SK-N-SH (cell line): ENCODE measurements around the gene ACSF3. TPM values are rescaled to one million over a fixed set of nuclear protein-coding genes. Genes with fewer than 3 reads are reported as not detected.
A peak's percentile ranks its signal among the peaks of the same experiment; 100 is the strongest.

ENCODE experiments used
- CTCF ChIA-PET: fragments of 300-600, 350-600 bp; formaldehyde crosslinking; extraction: SDS; loops from one replicate; lab custom pipeline; 2021; lab: Yijun Ruan, JAX
- POLR2A ChIA-PET: fragments of 350-600 bp; sonication (Branson Sonifier 250); formaldehyde crosslinking; extraction: SDS; loops from one replicate; lab custom pipeline; 2020; ENCODE audit warnings: antibody characterized with exemption, inconsistent platforms; lab: Yijun Ruan, JAX
- DNase-seq: peaks from one replicate; pipeline ENCODE4 v3.0.0; 2012
- H2AFZ ChIP-seq: fragments of 200-600 bp; sonication (generic); 2 replicates; pipeline ENCODE4 v1.8.1; 2016; ENCODE audit warnings: antibody characterized with exemption, mild to moderate bottlenecking, low read depth
- H3F3A ChIP-seq: fragments of 200-600 bp; sonication (generic); replicated peaks from 2 replicates; pipeline ENCODE3; 2016; ENCODE audit warnings: antibody characterized with exemption, mild to moderate bottlenecking; ENCODE audit not compliant: insufficient read depth
- H3K27ac ChIP-seq, 2 experiments: fragments of 200-500 bp in 1 of 2; fragments of 200-600 bp in 1 of 2; sonication (Bioruptor generic) in 1 of 2; sonication (generic), shearing (Covaris generic) in 1 of 2; 2 replicates each; pipeline versions ENCODE4 v1.5.1 to v1.6.1; 2014 to 2016; ENCODE audit warnings: low read depth in 2 of 2, inconsistent platforms in 1 of 2, low read length in 1 of 2, mild to moderate bottlenecking in 1 of 2, mixed read lengths in 1 of 2
- H3K27me3 ChIP-seq: fragments of 200-600 bp; sonication (generic), shearing (Covaris generic); 2 replicates; pipeline ENCODE4 v1.6.1; 2016; ENCODE audit warnings: mixed run types; ENCODE audit not compliant: insufficient read depth
- H3K36me3 ChIP-seq, 2 experiments: fragments of 200-500 bp in 1 of 2; fragments of 200-600 bp in 1 of 2; sonication (Bioruptor generic) in 1 of 2; sonication (generic) in 1 of 2; replicated peaks in 1 of 2; 2 replicates each; pipeline versions ENCODE3 to v1.5.1; 2014 to 2016; ENCODE audit warnings: low read length in 1 of 2, mild to moderate bottlenecking in 1 of 2; ENCODE audit not compliant: insufficient read depth in 2 of 2, control insufficient read depth in 1 of 2
- H3K4me1 ChIP-seq, 2 experiments: fragments of 200-500 bp in 1 of 2; fragments of 200-600 bp in 1 of 2; sonication (Bioruptor generic) in 1 of 2; sonication (generic), shearing (Covaris generic) in 1 of 2; 2 replicates each; pipeline versions ENCODE4 v1.5.1 to v1.6.1; 2014 to 2016; ENCODE audit warnings: low read depth in 1 of 2, low read length in 1 of 2, mixed run types in 1 of 2; ENCODE audit not compliant: insufficient read depth in 2 of 2, control insufficient read depth in 1 of 2
- H3K4me2 ChIP-seq: fragments of 200-600 bp; sonication (generic), shearing (Covaris generic); 2 replicates; pipeline ENCODE4 v1.6.1; 2017; ENCODE audit warnings: mixed run types
- H3K4me3 ChIP-seq, 2 experiments: fragments of 200-500 bp in 1 of 2; fragments of 200-600 bp in 1 of 2; sonication (Bioruptor generic) in 1 of 2; sonication (generic), shearing (Covaris generic) in 1 of 2; 2 replicates each; pipeline versions ENCODE4 v1.5.1 to v1.8.1; 2014 to 2016; ENCODE audit warnings: low read depth in 2 of 2, inconsistent platforms in 1 of 2, low read length in 1 of 2, mild to moderate bottlenecking in 1 of 2, mixed read lengths in 1 of 2, moderate library complexity in 1 of 2
- H3K79me2 ChIP-seq: fragments of 200-600 bp; sonication (generic); 2 replicates; pipeline ENCODE4 v1.8.1; 2017; ENCODE audit warnings: mild to moderate bottlenecking; ENCODE audit not compliant: insufficient read depth
- H3K9ac ChIP-seq: fragments of 200-600 bp; sonication (generic); 2 replicates; pipeline ENCODE4 v1.6.1; 2017; ENCODE audit warnings: mixed run types
- H3K9me2 ChIP-seq: fragments of 200-600 bp; sonication (generic); 2 replicates; pipeline ENCODE4 v1.6.1; 2017; ENCODE audit warnings: mixed run types
- H3K9me3 ChIP-seq: fragments of 200-600 bp; sonication (generic); 2 replicates; pipeline ENCODE4 v1.6.1; 2017; ENCODE audit warnings: mixed run types, mild to moderate bottlenecking, moderate library complexity
- H4K20me1 ChIP-seq: fragments of 200-600 bp; sonication (generic); 2 replicates; pipeline ENCODE4 v1.6.1; 2017; ENCODE audit warnings: mild to moderate bottlenecking, mixed run types; ENCODE audit not compliant: insufficient read depth
- EZH2phosphoT487 ChIP-seq: fragments of 200-600 bp; sonication (generic); IDR thresholded peaks from 2 replicates; pipeline ENCODE4 v1.6.1; 2017; ENCODE audit warnings: low read depth, mixed run types, mild to moderate bottlenecking, antibody characterized with exemption, moderate library complexity, borderline replicate concordance
- FOXM1 ChIP-seq: IDR thresholded peaks from 2 replicates; pipeline ENCODE4 v1.4.0; 2012; ENCODE audit warnings: low read depth, mild to moderate bottlenecking
- GABPA ChIP-seq: IDR thresholded peaks from 2 replicates; pipeline ENCODE4 v1.4.0; 2012; ENCODE audit warnings: low read depth, mild to moderate bottlenecking
- MXI1 ChIP-seq: IDR thresholded peaks from 2 replicates; pipeline ENCODE4 v1.6.1; 2012; ENCODE audit warnings: mild to moderate bottlenecking, low read depth, low read length, improper control_type of control experiment
- NRF1 ChIP-seq: IDR thresholded peaks from 2 replicates; pipeline ENCODE4 v1.6.1; 2012; ENCODE audit warnings: low read depth, mild to moderate bottlenecking, low read length
- RCOR1 ChIP-seq: fragments of 150-350 bp; IDR thresholded peaks from 2 replicates; pipeline ENCODE4 v1.6.1; 2017; ENCODE audit warnings: antibody characterized with exemption, low read length
- RFX5 ChIP-seq: IDR thresholded peaks from 2 replicates; pipeline ENCODE4 v1.6.1; 2012; ENCODE audit warnings: mild to moderate bottlenecking, improper control_type of control experiment, low read length
- TAF1 ChIP-seq: IDR thresholded peaks from 2 replicates; pipeline ENCODE4 v1.6.1; 2012; ENCODE audit warnings: low read depth, mild to moderate bottlenecking, low read length, moderate library complexity, borderline replicate concordance
- TCF12 ChIP-seq: IDR thresholded peaks from 2 replicates; pipeline ENCODE4 v1.4.0; 2012
- TEAD4 ChIP-seq: IDR thresholded peaks from 2 replicates; pipeline ENCODE4 v1.4.0; 2012; ENCODE audit warnings: mild to moderate bottlenecking, borderline replicate concordance; ENCODE audit not compliant: insufficient read depth
- WGBS: methylation state at CpG from one replicate; pipeline ENCODE4 v1.1.6; 2017; ENCODE audit warnings: low lambda C conversion rate; 5-methylcytosine and 5-hydroxymethylcytosine counted together
- polyA plus RNA-seq, 3 experiments: library from polyadenylated mRNA; depleted of rRNA; stranded (reverse); fragments of >200 nt; gene quantifications; 2 replicates each; pipeline ENCODE4 v1.2.3, GENCODE V29; 2012
- TF ChIP-seq, protein P1 (sequence below): IDR thresholded peaks from 2 replicates; pipeline ENCODE4 v1.4.0; 2012; ENCODE audit warnings: low read depth, borderline replicate concordance
- TF ChIP-seq, protein P2 (sequence below): fragments of 150-350 bp; IDR thresholded peaks from 2 replicates; pipeline ENCODE4 v1.6.1; 2016; ENCODE audit warnings: mild to moderate bottlenecking, low read depth, low read length
- TF ChIP-seq, protein P3 (sequence below): fragments of 150-350 bp; IDR thresholded peaks from 2 replicates; pipeline ENCODE4 v1.6.1; 2017; ENCODE audit warnings: antibody characterized with exemption, low read length, low read depth, borderline replicate concordance

ACSF3 gene
- polyA plus RNA-seq, 1 of the 3 experiments (the other 2 are of a cell fraction): 18.8 TPM

DNA sequence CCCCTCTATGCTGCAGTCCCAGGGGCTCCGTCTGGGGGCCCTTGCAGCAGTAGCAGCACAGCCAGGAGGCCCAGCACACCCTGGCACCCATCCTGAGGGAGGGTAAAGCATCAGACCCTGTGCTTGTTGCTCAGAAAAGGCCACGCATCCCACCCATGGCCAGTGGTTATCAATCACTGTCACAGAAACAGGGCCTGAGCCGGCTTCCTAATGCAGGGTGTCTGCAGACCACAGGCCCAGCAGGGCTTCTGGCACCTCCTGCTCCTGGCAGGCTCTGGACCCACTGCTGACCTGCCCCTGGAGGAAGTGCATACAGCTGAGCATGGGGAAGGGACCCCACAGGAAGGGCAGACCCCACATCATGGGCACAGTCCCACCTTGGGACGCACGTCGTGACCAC lies 51.0 kb downstream of the ACSF3 start:
- Histone ChIP-seq H3F3A (no peaks in the 10 kb centered on the region), H3K27ac (peak overlapping the region in 1 of 2 experiments; percentile 24; a peak in 1 of 4 replicates), H3K27me3 (no peaks in the 10 kb centered on the region), H4K20me1 (0 out of 2 replicates have a peak, but pooled peaks cover 5% of the 10 kb centered on the region), H3K9ac (no peak overlapping the region), H3K4me1 (peaks cover 0 to 11% of the 10 kb centered on the region in 2 experiments; a peak in 1 of 4 replicates), H3K36me3 (peaks cover 13 to 17% of the 10 kb centered on the region in 2 experiments), H3K79me2 (no peaks in the 10 kb centered on the region), H2AFZ (no peak overlapping the region), H3K9me3 (no peaks in the 10 kb centered on the region), H3K4me2 (no peak overlapping the region), H3K9me2 (no peaks in the 10 kb centered on the region), H3K4me3 (no peak overlapping the region)
- CTCF ChIA-PET: no interaction called here
- POLR2A ChIA-PET: interaction anchor here (0.6 kb wide), 1 partner anchor 92 kb away, joined by 3 read pairs; no protein-coding TSS in a partner anchor
- WGBS: 43% methylated on average over 1 of the region's 6 CpGs
- peak; percentile 57 for DNase-seq
- TF ChIP-seq RFX5 (no peak), TEAD4 (no peak), RCOR1 (no peak), GABPA (no peak), TCF12 (no peak), FOXM1 (no peak), MXI1 (no peak), NRF1 (no peak), TAF1 (no peak), EZH2phosphoT487 (no peak)
- TF ChIP-seq, protein P1, sequence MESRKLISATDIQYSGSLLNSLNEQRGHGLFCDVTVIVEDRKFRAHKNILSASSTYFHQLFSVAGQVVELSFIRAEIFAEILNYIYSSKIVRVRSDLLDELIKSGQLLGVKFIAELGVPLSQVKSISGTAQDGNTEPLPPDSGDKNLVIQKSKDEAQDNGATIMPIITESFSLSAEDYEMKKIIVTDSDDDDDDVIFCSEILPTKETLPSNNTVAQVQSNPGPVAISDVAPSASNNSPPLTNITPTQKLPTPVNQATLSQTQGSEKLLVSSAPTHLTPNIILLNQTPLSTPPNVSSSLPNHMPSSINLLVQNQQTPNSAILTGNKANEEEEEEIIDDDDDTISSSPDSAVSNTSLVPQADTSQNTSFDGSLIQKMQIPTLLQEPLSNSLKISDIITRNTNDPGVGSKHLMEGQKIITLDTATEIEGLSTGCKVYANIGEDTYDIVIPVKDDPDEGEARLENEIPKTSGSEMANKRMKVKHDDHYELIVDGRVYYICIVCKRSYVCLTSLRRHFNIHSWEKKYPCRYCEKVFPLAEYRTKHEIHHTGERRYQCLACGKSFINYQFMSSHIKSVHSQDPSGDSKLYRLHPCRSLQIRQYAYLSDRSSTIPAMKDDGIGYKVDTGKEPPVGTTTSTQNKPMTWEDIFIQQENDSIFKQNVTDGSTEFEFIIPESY: no peak
- TF ChIP-seq, protein P2, sequence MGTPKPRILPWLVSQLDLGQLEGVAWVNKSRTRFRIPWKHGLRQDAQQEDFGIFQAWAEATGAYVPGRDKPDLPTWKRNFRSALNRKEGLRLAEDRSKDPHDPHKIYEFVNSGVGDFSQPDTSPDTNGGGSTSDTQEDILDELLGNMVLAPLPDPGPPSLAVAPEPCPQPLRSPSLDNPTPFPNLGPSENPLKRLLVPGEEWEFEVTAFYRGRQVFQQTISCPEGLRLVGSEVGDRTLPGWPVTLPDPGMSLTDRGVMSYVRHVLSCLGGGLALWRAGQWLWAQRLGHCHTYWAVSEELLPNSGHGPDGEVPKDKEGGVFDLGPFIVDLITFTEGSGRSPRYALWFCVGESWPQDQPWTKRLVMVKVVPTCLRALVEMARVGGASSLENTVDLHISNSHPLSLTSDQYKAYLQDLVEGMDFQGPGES: no peak
- TF ChIP-seq, protein P3, sequence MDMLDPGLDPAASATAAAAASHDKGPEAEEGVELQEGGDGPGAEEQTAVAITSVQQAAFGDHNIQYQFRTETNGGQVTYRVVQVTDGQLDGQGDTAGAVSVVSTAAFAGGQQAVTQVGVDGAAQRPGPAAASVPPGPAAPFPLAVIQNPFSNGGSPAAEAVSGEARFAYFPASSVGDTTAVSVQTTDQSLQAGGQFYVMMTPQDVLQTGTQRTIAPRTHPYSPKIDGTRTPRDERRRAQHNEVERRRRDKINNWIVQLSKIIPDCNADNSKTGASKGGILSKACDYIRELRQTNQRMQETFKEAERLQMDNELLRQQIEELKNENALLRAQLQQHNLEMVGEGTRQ: no peak
